ENCODE results near the gene PLEKHG4B.

The PLEKHG4B gene

DNA sequence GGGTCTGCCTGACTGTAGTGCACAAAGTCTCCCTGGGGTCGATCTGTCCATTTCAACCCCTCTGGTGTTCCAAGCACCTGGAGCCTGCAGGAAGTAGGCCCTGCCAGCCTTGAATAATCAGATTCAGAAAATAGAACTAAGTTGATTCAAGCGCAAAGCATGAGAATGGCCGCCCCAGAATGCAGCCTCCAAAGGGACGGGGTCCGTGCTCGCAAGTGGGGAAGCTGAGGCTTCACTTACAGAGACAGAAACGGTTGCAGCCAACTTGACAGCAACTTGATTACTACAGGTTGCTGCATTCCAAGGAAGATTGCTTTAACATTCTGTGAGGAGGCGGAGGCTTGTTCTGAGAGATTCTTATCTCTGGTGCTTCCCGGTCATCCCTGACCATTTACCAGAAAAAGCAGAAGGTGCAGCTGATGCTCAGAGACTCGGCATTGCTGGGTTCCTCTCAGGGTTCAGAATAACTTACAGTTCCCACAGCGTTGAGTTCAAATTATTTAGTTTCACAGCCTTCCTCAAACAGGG is 84.4 kb downstream of the PLEKHG4B start:
- TF ChIP-seq, protein P1, sequence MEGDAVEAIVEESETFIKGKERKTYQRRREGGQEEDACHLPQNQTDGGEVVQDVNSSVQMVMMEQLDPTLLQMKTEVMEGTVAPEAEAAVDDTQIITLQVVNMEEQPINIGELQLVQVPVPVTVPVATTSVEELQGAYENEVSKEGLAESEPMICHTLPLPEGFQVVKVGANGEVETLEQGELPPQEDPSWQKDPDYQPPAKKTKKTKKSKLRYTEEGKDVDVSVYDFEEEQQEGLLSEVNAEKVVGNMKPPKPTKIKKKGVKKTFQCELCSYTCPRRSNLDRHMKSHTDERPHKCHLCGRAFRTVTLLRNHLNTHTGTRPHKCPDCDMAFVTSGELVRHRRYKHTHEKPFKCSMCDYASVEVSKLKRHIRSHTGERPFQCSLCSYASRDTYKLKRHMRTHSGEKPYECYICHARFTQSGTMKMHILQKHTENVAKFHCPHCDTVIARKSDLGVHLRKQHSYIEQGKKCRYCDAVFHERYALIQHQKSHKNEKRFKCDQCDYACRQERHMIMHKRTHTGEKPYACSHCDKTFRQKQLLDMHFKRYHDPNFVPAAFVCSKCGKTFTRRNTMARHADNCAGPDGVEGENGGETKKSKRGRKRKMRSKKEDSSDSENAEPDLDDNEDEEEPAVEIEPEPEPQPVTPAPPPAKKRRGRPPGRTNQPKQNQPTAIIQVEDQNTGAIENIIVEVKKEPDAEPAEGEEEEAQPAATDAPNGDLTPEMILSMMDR (conservative IDR thresholded peaks at IDR 0.05; ENCODE audit: low read depth, low read length): no peak
- DNase-seq (ENCODE audit: low read depth): no peak
- H3K4me3 ChIP-seq (ENCODE audit: low read length): no peak overlapping the region

DNA sequence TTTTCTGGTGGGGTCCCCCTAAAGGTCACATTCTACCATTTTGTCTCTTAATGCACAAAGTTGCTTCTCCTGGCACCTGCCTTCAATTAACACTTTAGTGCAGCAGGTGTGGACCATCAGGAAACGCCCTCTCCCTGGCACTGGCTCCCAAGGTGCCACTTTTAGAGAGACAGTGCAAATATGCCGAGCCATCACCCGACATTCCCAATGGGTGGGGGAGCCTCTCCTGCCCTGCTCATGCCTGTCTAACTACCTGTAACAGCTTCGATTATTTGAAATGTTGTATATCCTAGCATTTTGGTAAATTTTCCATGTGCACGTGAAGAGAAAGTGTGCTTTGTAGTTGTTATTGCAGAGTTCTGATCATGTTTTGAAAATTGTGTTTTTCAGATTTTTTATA is 86.1 kb downstream of the PLEKHG4B start:
- no peak for DNase-seq (ENCODE audit: low read depth)
- no peak overlapping the region for H3K4me3 ChIP-seq (ENCODE audit: low read length)
- TF ChIP-seq, protein P1 (conservative IDR thresholded peaks at IDR 0.05; ENCODE audit: low read depth, low read length): no peak

DNA sequence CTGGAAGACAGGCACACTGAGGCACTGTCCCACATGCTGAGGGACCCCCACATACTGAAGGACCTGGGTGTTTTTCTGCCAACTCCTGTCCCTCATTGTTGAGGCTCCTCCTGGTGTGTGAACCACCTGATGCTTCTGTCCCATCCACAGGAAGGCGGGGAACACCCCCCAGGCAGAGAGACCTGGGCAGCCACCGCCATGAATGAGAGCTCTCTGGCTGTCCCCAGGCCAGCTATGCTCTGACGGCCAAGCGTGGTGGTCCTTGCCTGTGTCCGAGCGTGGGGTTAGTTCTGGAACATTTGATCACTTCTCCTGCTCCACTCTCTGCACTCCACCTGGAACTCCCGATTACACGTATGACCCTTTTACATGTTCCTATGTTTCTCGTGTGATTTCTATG is 87.4 kb downstream of the PLEKHG4B start:
- no peak for DNase-seq (ENCODE audit: low read depth)
- H3K4me3 ChIP-seq (ENCODE audit: low read length): no peak overlapping the region

DNA sequence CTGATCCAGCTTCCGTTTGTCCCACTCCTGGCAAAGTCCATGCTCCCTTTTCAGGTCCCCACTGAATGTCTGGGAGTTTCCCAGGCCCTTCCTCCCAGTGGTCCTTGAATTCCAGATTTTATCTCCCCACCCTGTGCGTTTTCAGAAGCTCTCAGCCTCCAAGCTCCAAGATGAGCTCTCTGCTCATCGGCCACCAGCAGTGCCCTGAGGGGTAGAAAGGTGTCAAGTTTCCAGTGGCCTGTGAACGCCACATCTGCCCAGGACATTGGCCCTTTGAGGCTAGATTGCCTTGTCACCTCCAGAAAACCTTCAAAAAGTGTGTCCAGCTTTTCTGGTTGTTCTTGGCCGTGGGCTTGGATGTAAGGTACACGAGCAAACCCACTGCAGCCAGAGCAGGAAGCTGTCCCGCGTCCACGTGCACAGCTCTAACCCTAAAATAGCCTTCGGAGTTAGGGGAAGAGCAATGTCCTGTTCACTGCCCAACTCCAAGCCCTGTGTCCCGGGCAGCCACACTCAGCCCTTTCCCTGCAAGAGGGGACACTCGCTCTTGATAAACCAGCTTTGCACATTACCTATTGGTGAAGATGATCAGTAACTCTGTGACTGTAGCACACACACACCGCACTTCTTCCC is 88.4 kb downstream of the PLEKHG4B start:
- no peak for DNase-seq (ENCODE audit: low read depth)

More for the DNA sequence above, 87.4 kb downstream of the PLEKHG4B start:
- TF ChIP-seq, protein P1 (conservative IDR thresholded peaks at IDR 0.05; ENCODE audit: low read depth, low read length): no peak

DNA sequence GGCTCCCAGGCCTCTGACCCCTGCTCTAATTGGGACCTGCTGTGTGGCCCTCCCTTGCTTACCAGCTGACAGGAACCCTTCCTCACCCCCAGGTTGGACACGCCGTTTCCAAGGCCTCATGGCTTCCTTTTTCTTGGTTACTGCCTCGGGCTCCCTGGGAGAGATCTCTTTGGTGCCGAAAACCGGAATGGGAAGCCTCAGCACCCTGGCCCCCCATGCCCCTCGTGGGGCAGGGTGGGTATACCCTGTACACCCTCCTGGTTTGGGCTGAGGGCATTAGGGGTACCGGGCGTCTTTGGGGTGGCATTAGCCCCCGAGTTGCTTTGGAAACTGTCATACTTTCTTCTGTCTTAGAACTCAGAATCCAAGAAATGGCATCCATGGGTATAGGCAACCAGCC is 89.2 kb downstream of the PLEKHG4B start:
- no peak for DNase-seq (ENCODE audit: low read depth)
- H3K4me3 ChIP-seq (ENCODE audit: low read length): no peak overlapping the region
- TF ChIP-seq, protein P1 (conservative IDR thresholded peaks at IDR 0.05; ENCODE audit: low read depth, low read length): no peak

More for the DNA sequence above, 88.4 kb downstream of the PLEKHG4B start:
- TF ChIP-seq, protein P1 (conservative IDR thresholded peaks at IDR 0.05; ENCODE audit: low read depth, low read length): no peak
- H3K4me3 ChIP-seq (ENCODE audit: low read length): no peak overlapping the region

DNA sequence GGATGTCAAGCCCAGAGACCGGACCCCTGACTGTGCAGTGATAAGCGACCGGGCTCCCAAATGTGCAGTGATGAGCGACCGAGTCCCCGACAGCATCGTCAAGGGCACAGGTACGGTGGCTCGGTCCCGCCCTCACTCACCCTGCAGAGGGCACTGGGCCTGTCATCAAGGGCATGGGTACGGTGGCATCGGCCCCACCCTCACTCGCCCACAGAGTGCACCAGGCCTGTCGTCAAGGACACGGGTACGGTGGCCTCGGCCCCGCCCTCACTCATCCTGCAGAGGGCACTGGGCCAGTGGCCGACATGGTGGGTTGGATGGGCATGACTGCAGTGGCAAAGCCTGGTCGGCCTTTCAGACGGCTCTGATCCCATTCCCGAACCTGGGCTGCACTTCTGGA is 89.6 kb downstream of the PLEKHG4B start:
- DNase-seq (ENCODE audit: low read depth): no peak
- H3K4me3 ChIP-seq (ENCODE audit: low read length): no peak overlapping the region
- TF ChIP-seq, protein P1 (conservative IDR thresholded peaks at IDR 0.05; ENCODE audit: low read depth, low read length): no peak

DNA sequence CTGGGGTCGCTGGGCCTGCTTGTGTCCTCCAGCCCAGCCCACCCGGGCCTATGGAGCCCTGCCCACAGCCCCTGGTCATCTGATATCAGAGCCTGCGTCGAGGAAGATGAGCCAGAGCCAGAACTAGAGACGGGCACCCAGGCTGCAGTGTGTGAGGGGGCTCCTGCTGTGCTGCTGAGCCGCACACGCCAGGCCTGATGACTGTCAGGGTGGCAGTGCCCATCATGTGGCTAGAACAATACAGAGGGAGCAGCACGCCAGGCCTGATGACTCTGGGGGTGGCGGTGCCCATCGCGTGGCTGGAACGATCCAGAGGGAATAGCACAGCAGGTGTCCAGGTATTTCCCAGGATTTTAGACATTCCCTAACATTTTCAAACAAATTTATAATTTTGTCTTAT is 90.2 kb downstream of the PLEKHG4B start:
- DNase-seq (ENCODE audit: low read depth): no peak
- no peak overlapping the region for H3K4me3 ChIP-seq (ENCODE audit: low read length)
- TF ChIP-seq, protein P1 (conservative IDR thresholded peaks at IDR 0.05; ENCODE audit: low read depth, low read length): no peak

Measured in retinal pigment epithelial cell (primary cell).